ENCODE data around the gene SPDYE11.
"Not testable (repeated sequence)": the region's sequence is repeated elsewhere in the genome, so short reads cannot be mapped to it uniquely, and the experiment has no call there.

SPDYE11 gene, protein sequence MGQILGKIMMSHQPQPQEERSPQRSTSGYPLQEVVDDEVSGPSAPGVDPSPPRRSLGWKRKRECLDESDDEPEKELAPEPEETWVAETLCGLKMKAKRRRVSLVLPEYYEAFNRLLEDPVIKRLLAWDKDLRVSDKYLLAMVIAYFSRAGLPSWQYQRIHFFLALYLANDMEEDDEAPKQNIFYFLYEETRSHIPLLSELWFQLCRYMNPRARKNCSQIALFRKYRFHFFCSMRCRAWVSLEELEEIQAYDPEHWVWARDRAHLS

DNA sequence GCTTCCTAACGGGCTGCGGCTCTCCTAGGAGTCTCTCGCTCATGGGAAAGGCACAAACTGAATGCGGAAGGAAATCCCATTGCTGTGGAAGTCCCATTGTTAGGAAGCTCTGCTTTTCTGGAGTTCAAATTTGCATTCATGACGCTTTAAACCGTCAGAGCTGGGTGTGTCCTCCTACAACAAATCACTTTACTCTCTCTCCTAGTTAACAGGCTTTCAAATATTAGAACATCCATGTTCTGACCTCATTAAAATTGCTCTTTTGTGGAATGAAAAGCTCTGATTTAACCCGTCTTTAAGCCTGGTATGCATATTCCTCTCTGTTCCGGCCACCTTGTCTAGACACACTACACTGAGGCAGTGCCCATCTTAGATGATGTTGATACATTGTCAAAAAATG, at the start of gene SPDYE11:
TSS of gene SPDYE11 (minus strand) at position 101 of the 400 bp plus-strand sequence. CDS start 1,800 bp downstream, outside the sequence.
- H3K9me3 ChIP-seq (ENCODE audit: control insufficient read depth in 5 of 5, low read length in 5 of 5); H3K27me3 ChIP-seq (ENCODE audit: control insufficient read depth in 5 of 5, insufficient read depth in 4 of 5, low read length in 5 of 5); H3K4me1 ChIP-seq (ENCODE audit: control insufficient read depth in 5 of 5, insufficient read depth in 5 of 5, low read length in 5 of 5); H3K4me3 ChIP-seq (ENCODE audit: low read depth in 1 of 5, low read length in 5 of 5); H3K36me3 ChIP-seq (ENCODE audit: control insufficient read depth in 5 of 5, insufficient read depth in 5 of 5, low read length in 5 of 5); H3K27ac ChIP-seq (ENCODE audit: low read depth, low read length); H3K9ac ChIP-seq (ENCODE audit: low read length in 5 of 5): not testable (repeated sequence)

DNA sequence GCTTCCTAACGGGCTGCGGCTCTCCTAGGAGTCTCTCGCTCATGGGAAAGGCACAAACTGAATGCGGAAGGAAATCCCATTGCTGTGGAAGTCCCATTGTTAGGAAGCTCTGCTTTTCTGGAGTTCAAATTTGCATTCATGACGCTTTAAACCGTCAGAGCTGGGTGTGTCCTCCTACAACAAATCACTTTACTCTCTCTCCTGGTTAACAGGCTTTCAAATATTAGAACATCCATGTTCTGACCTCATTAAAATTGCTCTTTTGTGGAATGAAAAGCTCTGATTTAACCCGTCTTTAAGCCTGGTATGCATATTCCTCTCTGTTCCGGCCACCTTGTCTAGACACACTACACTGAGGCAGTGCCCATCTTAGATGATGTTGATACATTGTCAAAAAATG, 28.2 kb upstream of the SPDYE11 start, which contains the start of gene SPDYE9:
TSS of gene SPDYE9 (minus strand) at position 101 of the 400 bp plus-strand sequence. CDS start 1,800 bp downstream, outside the sequence.
- H3K4me3 ChIP-seq (ENCODE audit: low read depth in 1 of 5, low read length in 5 of 5); H3K9me3 ChIP-seq (ENCODE audit: control insufficient read depth in 5 of 5, low read length in 5 of 5); H3K36me3 ChIP-seq (ENCODE audit: control insufficient read depth in 5 of 5, insufficient read depth in 5 of 5, low read length in 5 of 5); H3K27me3 ChIP-seq (ENCODE audit: control insufficient read depth in 5 of 5, insufficient read depth in 4 of 5, low read length in 5 of 5); H3K27ac ChIP-seq (ENCODE audit: low read depth, low read length); H3K4me1 ChIP-seq (ENCODE audit: control insufficient read depth in 5 of 5, insufficient read depth in 5 of 5, low read length in 5 of 5); H3K9ac ChIP-seq (ENCODE audit: low read length in 5 of 5): not testable (repeated sequence)

DNA sequence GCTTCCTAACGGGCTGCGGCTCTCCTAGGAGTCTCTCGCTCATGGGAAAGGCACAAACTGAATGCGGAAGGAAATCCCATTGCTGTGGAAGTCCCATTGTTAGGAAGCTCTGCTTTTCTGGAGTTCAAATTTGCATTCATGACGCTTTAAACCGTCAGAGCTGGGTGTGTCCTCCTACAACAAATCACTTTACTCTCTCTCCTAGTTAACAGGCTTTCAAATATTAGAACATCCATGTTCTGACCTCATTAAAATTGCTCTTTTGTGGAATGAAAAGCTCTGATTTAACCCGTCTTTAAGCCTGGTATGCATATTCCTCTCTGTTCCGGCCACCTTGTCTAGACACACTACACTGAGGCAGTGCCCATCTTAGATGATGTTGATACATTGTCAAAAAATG, 28.0 kb downstream of the SPDYE11 start, which contains the start of gene SPDYE8:
TSS of gene SPDYE8 (minus strand) at position 101 of the 400 bp plus-strand sequence. CDS start 1,800 bp downstream, outside the sequence.
- not testable (repeated sequence) for H3K27me3 ChIP-seq (ENCODE audit: control insufficient read depth in 5 of 5, insufficient read depth in 4 of 5, low read length in 5 of 5)

DNA sequence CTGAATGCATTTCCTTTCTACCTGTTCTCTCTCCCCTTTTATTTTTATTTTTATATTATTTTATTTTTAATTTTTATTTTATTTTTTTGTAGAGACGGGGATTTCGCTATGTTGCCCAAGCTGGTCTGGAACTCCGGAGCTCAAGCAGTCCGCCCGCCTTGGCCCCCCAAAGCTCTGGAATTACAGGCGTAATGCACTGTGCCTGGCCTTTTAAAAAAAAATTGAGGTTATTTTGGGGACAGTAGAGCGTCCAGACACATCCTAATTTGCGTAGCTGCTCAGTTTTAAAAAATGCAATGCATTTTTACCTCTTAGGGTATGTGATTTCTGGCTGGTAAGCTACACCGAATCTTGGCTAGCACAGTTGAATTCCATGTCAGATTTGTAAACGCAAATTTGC, 51.2 kb downstream of the SPDYE11 start:
- Histone ChIP-seq H3K27ac (ENCODE audit: low read depth, low read length) (peak overlapping the region; percentile 62), H3K4me3 (ENCODE audit: low read depth in 1 of 5, low read length in 5 of 5) (peak overlapping the region in 1 of 5 donors; percentile 36)
- not testable (repeated sequence) for H3K27me3 ChIP-seq (ENCODE audit: control insufficient read depth in 5 of 5, insufficient read depth in 4 of 5, low read length in 5 of 5); H3K4me1 ChIP-seq (ENCODE audit: control insufficient read depth in 5 of 5, insufficient read depth in 5 of 5, low read length in 5 of 5); H3K36me3 ChIP-seq (ENCODE audit: control insufficient read depth in 5 of 5, insufficient read depth in 5 of 5, low read length in 5 of 5); H3K9ac ChIP-seq (ENCODE audit: low read length in 5 of 5); H3K9me3 ChIP-seq (ENCODE audit: control insufficient read depth in 5 of 5, low read length in 5 of 5)

More for the DNA sequence above, 28.0 kb downstream of the SPDYE11 start, which contains the start of gene SPDYE8:
- H3K36me3 ChIP-seq (ENCODE audit: control insufficient read depth in 5 of 5, insufficient read depth in 5 of 5, low read length in 5 of 5); H3K9ac ChIP-seq (ENCODE audit: low read length in 5 of 5); H3K4me1 ChIP-seq (ENCODE audit: control insufficient read depth in 5 of 5, insufficient read depth in 5 of 5, low read length in 5 of 5); H3K4me3 ChIP-seq (ENCODE audit: low read depth in 1 of 5, low read length in 5 of 5); H3K9me3 ChIP-seq (ENCODE audit: control insufficient read depth in 5 of 5, low read length in 5 of 5); H3K27ac ChIP-seq (ENCODE audit: low read depth, low read length): not testable (repeated sequence)

DNA sequence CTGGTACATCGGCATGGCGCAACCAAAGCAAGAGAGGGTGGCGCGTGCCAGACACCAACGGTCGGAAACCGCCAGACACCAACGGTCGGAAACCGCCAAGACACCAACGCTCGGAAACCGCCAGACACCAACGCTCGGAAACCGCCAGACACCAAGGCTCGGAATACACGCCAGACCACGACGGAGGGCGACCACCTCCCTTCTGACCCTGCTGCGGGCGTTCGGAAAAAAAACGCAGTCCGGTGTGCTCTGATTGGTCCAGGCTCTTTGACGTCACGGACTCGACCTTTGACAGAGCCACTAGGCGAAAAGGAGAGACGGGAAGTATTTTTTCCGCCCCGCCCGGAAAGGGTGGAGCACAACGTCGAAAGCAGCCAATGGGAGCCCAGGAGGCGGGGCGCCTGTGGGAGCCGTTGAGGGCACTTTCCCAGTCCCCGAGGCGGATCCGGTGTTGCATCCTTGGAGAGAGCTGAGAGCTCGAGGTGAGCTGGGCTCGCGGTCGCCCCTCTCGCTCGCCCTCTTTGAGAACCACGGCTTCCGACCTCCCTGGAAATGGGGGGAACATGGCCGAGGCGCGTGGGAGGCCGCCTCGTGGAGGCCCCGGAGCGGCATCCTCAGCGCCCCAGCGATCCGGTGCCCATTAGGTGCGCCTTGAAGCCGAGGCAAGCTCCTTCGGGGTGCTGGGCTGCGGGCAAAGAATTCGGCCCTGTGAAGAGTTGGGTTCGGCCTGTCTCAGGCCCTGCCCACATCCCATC, 51.8 kb downstream of the SPDYE11 start:
- Histone ChIP-seq H3K27ac (ENCODE audit: low read depth, low read length) (peak overlapping the region; percentile 62), H3K9ac (ENCODE audit: low read length in 5 of 5) (peak overlapping the region in 2 of 5 donors; percentile 75 to 80), H3K4me3 (ENCODE audit: low read depth in 1 of 5, low read length in 5 of 5) (peak overlapping the region; percentile 53 to 79 (median 68))
- H3K27me3 ChIP-seq (ENCODE audit: control insufficient read depth in 5 of 5, insufficient read depth in 4 of 5, low read length in 5 of 5); H3K9me3 ChIP-seq (ENCODE audit: control insufficient read depth in 5 of 5, low read length in 5 of 5); H3K36me3 ChIP-seq (ENCODE audit: control insufficient read depth in 5 of 5, insufficient read depth in 5 of 5, low read length in 5 of 5); H3K4me1 ChIP-seq (ENCODE audit: control insufficient read depth in 5 of 5, insufficient read depth in 5 of 5, low read length in 5 of 5): not testable (repeated sequence)

DNA sequence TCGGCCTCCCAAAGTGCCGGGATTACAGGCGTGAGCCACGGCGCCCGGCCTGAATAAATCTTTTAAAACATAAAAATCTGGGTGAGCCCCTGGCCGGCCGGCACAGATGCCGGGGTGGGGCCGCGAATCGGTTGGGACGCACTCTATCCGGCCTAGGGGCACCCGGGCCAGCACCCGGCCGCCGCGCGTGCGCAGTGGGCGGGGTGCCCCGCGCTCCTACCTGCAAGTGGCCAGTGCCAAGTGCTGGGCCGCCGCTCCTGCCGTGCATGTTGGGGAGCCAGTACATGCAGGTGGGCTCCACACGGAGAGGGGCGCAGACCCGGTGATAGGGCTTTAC, 52.4 kb downstream of the SPDYE11 start:
- not testable (repeated sequence) for H3K4me1 ChIP-seq (ENCODE audit: control insufficient read depth in 5 of 5, insufficient read depth in 5 of 5, low read length in 5 of 5); H3K9me3 ChIP-seq (ENCODE audit: control insufficient read depth in 5 of 5, low read length in 5 of 5); H3K36me3 ChIP-seq (ENCODE audit: control insufficient read depth in 5 of 5, insufficient read depth in 5 of 5, low read length in 5 of 5); H3K27me3 ChIP-seq (ENCODE audit: control insufficient read depth in 5 of 5, insufficient read depth in 4 of 5, low read length in 5 of 5)
- peak overlapping the region; percentile 53 to 79 (median 67) for H3K4me3 ChIP-seq (ENCODE audit: low read depth in 1 of 5, low read length in 5 of 5)
- peak overlapping the region in 2 of 5 donors; percentile 75 to 80 for H3K9ac ChIP-seq (ENCODE audit: low read length in 5 of 5)
- peak overlapping the region; percentile 62 for H3K27ac ChIP-seq (ENCODE audit: low read depth, low read length)

DNA sequence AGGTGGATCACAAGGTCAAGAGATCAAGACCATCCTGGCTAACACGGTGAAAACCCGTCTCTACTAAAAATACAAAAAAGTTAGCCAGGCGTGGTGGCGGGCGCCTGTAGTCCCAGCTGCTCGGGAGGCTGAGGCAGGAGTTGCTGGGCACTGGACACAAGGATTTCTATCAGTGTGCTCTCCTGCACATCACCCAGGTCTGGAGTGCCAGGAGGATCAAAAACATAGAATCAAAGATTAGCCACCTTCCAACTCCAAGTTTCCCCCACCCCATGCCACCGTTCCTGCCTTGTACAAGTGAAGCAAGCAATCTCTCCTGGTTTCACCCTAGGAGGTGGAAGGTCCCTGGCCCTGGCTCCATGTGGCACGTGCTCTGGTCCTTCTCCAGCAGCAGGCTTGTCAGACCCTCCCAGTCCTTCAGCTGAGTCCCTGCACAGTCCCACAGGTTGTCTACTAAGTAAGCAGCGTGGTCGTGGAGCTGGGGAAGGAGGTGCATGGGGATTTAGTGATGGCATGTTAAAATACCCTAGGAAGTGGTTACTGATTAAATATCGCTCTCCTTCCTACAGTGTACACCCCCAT, 59.7 kb downstream of the SPDYE11 start:
- H3K9ac ChIP-seq (ENCODE audit: low read length in 5 of 5); H3K9me3 ChIP-seq (ENCODE audit: control insufficient read depth in 5 of 5, low read length in 5 of 5); H3K36me3 ChIP-seq (ENCODE audit: control insufficient read depth in 5 of 5, insufficient read depth in 5 of 5, low read length in 5 of 5); H3K4me1 ChIP-seq (ENCODE audit: control insufficient read depth in 5 of 5, insufficient read depth in 5 of 5, low read length in 5 of 5); H3K27ac ChIP-seq (ENCODE audit: low read depth, low read length); H3K27me3 ChIP-seq (ENCODE audit: control insufficient read depth in 5 of 5, insufficient read depth in 4 of 5, low read length in 5 of 5); H3K4me3 ChIP-seq (ENCODE audit: low read depth in 1 of 5, low read length in 5 of 5): not testable (repeated sequence)

All from subcutaneous abdominal adipose tissue (tissue), 5 donors.